GOT3 (cell line): Measurements from ENCODE around the gene ODAPH.
"Not testable (repeated sequence)": the region's sequence is repeated elsewhere in the genome, so short reads cannot be mapped to it uniquely, and the experiment has no call there.

Source experiments
- DNase-seq: peaks from one replicate; lab custom pipeline; 2025; ENCODE audit warnings: mixed read lengths; lab: John Stamatoyannopoulos, UW

Gene ODAPH, protein sequence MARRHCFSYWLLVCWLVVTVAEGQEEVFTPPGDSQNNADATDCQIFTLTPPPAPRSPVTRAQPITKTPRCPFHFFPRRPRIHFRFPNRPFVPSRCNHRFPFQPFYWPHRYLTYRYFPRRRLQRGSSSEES

DNA sequence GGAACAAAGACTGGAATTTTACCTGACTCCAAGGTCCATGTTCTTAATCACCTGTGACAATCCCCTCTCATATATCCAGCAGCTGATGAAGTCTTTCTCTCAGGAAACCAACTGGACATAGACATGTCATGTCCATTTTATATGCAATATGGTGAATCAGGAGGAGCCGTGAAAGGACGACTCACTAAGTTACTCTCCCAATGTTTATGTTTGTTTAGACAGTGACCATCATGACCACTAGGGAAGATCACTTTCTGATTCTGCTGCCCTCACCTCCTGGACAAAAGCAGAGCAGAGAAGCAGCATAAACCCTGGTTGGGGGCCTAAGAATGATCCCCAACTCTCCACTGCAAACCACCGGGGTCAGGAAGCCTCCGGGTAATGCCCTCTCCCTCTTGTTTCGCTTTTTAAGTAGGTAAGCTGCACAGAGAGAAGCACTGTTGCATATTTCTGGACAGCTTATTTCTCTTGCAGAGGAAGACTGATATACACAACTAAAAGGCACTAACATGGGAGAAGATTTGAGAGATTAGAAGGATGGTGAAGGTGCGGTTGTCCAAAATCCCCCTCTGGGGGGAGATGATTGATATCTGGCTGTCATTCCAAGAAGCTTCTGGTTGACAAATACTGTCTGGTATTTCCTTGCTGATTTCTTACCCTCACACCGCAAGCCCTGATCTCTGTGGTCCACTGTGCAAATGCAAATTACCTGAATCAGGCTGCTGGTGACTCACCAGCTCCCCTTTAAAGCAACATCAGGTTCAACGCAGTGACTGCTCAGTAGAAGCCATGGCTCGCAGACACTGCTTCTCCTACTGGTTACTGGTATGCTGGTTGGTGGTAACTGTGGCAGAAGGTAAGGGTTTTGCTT, at the start of gene ODAPH:
ODAPH (plus strand) TSS at position 773 of the 871 bp plus-strand sequence; CDS start at position 790, 17 bp downstream.
- DNase-seq, result no peak

DNA sequence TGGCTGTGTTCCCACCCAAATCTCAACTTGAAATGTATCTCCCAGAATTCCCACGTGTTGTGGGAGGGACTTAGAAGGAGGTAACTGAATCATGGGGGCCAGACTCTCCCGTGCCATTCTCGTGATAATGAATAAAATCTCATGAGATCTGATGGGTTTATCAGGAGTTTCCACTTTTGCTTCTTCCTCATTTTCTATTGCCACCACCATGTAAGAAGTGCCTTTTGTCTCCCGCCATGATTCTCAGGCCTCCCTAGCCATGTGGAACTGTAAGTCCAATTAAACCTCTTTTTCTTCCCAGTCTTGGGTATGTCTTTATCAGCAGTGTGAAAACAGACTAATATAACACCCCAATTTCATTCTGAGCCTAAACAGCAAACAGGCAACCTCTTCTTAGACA, 46.3 kb upstream of the ODAPH start:
- not testable (repeated sequence) for DNase-seq

- DNase-seq, result no peak
Observed at GRCh38 chr4:75511841-75512240, 44.0 kb upstream of the ODAPH start.

GRCh38 chr4:75512386-75513211, 43.3 kb upstream of the ODAPH start:
- DNase-seq, result no peak

DNA sequence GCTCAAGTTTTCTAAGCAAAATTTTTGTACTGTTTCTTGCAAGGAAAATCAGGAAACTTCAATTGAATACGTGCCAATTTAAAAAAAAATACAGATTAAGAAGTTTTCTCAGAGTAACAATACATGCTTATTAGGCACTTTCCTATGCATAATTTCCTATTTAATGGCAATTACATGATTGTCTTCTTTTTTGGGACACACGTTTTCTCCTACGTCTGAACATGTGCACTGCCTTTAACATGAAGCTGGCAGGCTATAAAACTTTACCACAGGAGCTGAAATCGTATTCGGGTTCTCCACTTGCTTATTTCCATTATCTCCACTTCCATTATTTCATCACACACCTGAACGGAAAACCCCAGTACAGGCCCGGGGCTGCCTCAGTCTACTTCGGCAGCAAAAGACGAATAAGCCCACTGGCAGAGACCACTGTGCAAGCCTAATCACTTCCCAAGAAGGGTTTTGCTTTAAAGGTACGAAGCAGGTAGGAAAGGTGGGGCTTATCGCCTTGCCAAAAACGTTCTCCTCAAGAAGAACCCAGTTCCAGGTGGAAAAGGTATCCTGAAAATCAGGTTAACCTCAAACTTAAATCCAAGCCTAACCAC, 42.2 kb upstream of the ODAPH start:
- DNase-seq, result no peak

DNA sequence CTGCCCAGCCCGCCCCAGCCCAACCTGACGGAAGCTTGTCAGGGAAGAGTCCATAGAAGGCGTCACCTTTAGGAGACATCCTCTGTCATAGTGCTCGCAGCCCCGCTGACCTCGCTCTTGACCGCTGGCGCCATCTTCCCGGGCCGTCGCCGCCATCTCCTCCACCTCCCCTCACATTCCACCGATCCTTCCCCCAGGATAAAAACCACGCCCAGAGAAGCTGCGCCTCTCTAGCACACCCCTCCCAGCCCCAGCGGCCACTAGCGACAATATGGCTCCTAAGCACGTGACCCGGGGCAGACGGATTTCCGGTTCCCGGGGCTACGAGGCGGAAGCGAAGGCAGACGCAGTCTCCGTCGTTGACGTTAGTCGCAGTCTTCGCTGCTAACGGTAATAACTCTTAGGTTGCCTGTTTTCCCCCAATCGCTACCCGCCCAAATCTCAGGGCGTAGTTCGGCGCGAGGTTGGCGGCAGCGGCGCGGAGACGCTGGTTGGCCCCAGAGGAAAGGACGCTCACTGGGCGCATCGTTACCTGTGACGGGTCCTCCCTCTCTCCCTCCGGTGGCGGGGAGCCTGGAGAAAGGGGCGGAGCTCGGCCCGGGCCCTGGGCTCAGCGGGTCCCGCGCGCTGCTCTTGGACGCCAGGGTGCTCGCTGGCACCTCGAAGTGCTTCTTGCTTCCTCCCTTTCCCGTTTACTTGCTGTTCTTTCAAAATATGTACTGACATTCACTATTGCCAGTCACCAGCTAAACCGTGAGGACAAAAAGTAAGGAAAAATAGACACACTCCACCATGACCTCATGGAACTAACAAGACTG, 41.5 kb upstream of the ODAPH start, which contains the start of the genes RCHY1 and THAP6:
RCHY1 (minus strand) TSS at position 273 of the 818 bp plus-strand sequence; CDS start at position 156, 117 bp downstream.
THAP6 (plus strand) TSS at position 343 of the 818 bp plus-strand sequence. CDS start 980 bp downstream, outside the sequence.
- DNase-seq, result peak; percentile 85

GRCh38 chr4:75514949-75515612, 40.8 kb upstream of the ODAPH start:
- DNase-seq, result no peak

DNA sequence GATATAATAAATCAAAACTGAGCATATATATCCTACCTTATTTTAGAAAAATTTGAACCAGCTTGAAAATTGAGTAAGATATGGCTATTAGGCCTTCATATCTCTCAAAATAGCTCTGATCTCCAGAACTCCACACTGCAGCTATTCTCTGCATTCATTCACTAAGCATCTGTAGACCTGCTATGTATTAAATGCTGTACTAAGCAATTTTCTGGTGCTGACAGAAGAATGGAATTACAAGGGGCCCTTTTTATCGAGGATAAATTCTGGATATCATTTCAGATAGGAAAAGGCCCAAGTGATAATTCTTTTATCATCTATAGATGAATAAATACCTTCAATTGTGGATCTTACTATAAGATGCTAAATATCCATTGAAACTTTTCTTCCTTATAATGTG, 39.7 kb upstream of the ODAPH start:
- DNase-seq, result no peak

GRCh38 chr4:75519452-75519851, 36.4 kb upstream of the ODAPH start:
- not testable (repeated sequence) for DNase-seq

DNA sequence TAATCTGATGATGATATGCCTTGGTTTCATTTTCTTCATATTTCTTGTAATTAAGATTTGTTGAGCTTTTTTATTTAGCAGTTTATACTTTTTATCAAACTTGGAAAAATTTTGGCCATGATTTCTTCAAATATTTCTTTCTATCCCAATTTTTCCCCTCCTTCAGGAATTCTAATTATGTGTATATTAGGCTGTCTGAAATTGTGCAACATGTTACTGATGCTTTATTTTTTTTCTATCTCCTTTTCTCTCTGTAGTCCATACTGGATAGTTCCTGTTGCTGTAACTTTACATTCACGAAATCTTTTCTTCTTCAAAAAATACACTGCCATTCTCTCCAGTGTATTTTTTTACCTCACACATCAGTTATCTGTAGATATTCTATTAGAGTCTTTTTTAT, 30.8 kb upstream of the ODAPH start:
- no peak for DNase-seq

DNA sequence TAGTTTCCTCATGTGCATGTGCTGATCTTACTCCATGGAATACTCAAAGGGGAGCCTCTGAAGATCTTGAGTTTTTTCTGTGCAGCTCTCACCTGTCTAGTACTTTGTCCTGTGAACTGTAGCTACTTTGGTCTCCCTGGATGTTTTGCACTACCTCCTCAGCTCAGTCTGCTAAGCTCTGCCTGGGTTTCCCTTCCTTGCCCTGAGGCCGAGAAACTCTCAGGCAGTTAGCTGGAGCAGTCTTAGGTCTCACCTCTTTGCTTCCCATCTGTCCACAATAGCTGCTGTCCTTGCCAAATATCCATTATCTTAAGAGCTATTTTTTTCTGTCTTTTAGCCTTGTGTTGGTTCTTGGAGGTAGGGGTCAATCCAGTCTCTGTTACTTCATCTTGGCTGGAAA, 30.0 kb upstream of the ODAPH start:
- no peak for DNase-seq

GRCh38 chr4:75527482-75527881, 28.4 kb upstream of the ODAPH start:
- no peak for DNase-seq

DNA sequence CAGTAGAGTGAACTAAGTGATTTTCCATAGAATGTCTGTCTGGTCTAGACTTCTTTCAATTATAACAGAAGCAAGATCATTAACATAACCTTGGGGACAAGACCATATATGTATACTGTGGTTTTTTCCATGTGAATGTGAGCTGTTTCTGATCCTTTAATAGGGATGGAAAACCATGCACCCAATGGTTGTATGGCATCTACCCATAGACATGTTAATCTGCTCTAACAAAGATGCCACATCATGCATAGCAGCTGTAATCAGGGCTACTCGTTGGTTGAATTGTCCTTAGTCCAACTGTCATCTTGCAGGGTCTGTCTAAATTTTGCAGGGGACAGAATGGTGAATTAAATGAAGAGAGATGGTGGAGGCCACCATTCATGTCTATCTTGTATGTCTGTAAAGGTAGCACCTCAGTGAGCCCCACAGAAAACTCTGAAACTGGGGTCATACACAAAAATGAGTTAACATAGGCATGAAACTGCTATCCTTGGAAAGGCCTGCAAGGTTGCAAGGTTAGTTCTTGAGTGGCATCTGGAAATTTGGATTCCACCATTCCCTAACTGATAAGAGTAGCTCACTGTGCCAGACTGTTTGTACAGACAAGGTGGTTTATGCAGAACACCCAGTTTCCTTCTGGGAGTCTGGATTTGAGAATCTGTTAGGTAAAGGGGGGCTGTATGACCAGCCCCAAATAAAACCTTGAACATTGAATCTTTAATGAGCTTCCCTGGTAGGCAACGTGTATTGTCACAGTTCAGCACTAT, 25.1 kb upstream of the ODAPH start:
- no peak for DNase-seq

- not testable (repeated sequence) for DNase-seq
Observed at GRCh38 chr4:75531536-75532143, 24.2 kb upstream of the ODAPH start.

DNA sequence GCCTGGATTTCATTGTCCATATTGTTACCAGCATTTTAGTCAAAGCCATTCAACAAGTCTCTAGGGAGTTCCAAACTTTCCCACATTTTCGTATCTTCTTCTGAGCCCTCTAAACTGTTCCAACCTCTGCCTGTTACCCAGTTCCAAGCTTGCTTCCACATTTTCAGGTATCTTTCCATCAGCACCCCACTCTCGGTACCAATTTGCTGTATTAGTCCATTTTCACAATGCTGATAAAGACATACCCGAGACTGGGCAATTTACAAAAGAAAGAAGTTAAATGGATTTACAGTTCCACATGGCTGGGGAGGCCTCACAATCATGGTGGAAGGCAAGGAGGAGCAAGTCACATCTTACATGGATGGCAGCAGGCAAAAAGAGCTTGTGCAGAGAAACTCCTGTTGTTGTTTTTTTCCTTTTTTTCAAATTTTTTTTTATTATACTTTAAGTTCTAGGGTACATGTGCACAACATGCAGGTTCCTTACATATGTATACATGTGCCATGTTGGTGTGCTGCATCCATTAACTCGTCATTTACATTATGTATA, 22.5 kb upstream of the ODAPH start:
- DNase-seq, result not testable (repeated sequence)

DNA sequence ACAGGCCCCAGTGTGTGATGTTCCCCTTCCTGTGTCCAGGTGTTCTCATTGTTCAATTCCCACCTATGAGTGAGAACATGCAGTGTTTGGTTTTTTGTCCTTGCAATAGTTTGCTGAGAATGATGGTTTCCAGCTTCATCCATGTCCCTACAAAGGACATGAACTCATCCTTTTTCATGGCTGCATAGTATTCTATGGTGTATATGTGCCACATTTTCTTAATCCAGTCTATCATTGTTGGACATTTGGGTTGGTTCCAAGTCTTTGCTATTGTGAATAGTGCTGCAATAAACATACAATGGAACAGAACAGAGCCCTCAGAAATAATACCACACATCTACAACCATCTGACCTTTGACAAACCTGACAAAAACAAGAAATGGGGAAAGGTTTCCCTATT, 21.9 kb upstream of the ODAPH start:
- DNase-seq, result not testable (repeated sequence)

DNA sequence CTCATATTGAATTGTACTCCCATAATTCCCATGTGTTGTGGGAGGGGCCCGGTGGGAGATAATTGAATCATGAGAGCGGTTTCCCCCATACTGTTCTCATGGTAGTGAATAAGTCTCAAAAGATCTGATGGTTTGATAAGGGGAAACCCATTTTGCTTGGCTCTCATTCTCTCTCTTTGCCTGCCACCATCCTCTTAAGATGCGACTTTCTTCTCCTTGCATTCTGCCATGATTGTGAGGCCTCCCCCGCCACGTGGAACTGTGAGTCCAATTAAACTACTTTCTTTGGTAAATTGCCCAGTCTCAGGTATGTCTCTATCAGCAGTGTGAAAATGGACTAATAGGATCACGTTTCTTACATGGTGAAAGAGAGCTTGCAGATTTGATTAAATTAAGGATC, 18.6 kb upstream of the ODAPH start:
- not testable (repeated sequence) for DNase-seq

DNA sequence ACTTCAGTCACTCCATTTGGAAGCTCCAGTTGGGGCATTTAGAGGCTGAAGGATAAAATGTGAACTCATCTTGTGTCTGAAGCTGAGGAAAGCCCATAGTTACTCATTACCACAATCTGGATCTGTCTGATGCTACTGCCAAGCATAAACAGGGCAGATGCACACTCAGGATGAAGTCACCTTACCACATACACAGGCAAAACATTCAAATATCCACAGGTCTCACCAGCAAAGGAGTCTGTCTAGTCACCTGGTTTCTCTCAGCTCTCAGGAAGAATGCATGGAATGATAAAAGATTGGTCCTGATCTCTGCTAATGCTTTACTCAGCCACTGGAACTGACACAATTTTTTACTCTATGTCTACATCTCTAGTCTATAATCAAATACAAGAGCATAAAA, 13.0 kb upstream of the ODAPH start:
- no peak for DNase-seq

GRCh38 chr4:75544220-75544619, 11.6 kb upstream of the ODAPH start:
- not testable (repeated sequence) for DNase-seq
